Nephron progenitor cell (in vitro differentiated cells): ENCODE data around the gene DNAJB13.

Experiments
- DNase-seq: peaks from one replicate; pipeline ENCODE4 v3.0.0; 2021
- H3K27ac Mint-ChIP-seq: 2 replicates; pipeline ENCODE4 v1.8.0; 2021; ENCODE audit warnings: mild to moderate bottlenecking, moderate library complexity, mixed read lengths
- H3K27me3 Mint-ChIP-seq: 2 replicates; pipeline ENCODE4 v1.8.0; 2021; ENCODE audit warnings: mild to moderate bottlenecking, low read depth, mixed read lengths; ENCODE audit not compliant: poor library complexity
- H3K36me3 Mint-ChIP-seq: 2 replicates; pipeline ENCODE4 v1.8.0; 2021; ENCODE audit warnings: low read depth, mixed read lengths
- H3K4me1 Mint-ChIP-seq: 2 replicates; pipeline ENCODE4 v1.8.0; 2021; ENCODE audit warnings: mixed read lengths
- H3K4me3 Mint-ChIP-seq: 2 replicates; pipeline ENCODE4 v1.8.0; 2021; ENCODE audit warnings: mild to moderate bottlenecking, moderate library complexity, mixed read lengths
- H3K9me3 Mint-ChIP-seq: 2 replicates; pipeline ENCODE4 v1.8.0; 2021; ENCODE audit warnings: mild to moderate bottlenecking, moderate library complexity, mixed read lengths
- TF ChIP-seq, protein P1 (sequence below): fragments of 200-600 bp; sonication (generic); IDR thresholded peaks from 2 replicates; pipeline ENCODE4 v1.5.0; 2021; ENCODE audit warnings: antibody characterized with exemption

Gene DNAJB13

DNA sequence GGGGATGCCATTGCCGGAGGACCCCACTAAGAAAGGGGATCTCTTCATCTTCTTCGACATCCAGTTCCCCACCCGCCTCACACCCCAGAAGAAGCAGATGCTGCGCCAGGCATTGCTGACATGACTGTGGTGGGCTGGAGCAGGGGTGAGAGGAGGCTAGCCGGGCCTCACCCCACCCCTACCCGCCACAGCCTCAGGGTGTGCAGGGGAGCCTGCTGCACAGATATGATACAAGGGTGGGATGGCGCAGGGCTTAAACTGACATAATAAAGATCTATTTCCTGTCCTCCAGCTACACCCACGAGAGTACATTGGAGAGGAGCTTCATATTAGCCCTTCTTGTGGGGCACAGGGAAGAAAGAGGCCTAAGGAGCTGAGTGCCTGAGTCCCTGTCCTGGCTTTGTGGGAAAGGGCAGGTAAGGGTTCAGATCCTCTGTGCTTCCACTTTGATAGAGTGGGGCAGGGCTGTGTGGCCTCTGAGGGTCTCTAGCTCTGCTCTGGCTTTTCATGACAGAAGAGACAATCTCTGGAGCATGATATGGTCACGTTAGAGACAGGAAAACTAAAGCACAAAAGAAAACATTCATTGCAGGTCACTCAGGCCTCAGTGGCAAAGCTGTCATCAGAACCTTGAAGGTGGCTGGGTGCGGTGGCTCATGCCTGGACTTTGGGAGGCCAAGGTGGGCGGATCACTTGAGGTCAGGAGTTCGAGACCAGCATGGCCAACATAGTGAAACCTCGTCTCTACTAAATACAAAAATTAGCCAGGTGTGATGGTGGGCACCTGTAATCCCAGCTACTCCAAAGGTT, 19.4 kb downstream of the DNAJB13 start:
- TF ChIP-seq, protein P1, sequence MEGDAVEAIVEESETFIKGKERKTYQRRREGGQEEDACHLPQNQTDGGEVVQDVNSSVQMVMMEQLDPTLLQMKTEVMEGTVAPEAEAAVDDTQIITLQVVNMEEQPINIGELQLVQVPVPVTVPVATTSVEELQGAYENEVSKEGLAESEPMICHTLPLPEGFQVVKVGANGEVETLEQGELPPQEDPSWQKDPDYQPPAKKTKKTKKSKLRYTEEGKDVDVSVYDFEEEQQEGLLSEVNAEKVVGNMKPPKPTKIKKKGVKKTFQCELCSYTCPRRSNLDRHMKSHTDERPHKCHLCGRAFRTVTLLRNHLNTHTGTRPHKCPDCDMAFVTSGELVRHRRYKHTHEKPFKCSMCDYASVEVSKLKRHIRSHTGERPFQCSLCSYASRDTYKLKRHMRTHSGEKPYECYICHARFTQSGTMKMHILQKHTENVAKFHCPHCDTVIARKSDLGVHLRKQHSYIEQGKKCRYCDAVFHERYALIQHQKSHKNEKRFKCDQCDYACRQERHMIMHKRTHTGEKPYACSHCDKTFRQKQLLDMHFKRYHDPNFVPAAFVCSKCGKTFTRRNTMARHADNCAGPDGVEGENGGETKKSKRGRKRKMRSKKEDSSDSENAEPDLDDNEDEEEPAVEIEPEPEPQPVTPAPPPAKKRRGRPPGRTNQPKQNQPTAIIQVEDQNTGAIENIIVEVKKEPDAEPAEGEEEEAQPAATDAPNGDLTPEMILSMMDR, result no peak
- Mint-ChIP-seq H3K36me3 (peaks cover 9% of the 10 kb centered on the region), H3K27ac (no peak overlapping the region), H3K4me3 (no peak overlapping the region), H3K9me3 (no peaks in the 10 kb centered on the region), H3K4me1 (peaks cover 7% of the 10 kb centered on the region), H3K27me3 (peaks cover 10% of the 10 kb centered on the region)
- no peak for DNase-seq

DNA sequence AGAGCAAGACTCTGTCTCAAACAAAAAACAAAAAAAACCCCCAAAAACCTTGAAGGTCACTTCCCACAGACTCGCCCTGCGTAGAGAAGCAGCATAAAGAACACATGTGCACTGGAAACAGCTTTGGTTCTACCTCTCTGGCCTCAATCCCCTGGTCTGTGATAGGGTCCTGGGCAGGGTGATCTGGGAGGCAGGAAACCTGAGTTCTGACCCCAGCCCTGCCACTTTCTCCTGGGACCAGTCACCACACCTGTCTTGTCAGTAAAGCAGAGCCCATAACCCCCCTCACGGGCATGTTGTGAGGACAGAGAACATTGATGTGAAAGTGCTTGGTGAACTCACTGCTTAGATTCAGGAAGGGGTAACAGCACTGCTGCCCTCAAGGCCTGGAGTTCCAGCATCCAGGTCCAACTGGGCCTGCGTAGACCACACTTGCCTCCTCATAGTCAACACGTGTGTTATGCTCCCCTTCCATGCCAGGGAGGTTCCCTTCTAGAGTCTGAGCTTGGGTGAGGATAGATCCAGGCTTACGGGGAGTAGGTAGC, 20.4 kb downstream of the DNAJB13 start:
- Mint-ChIP-seq H3K4me1 (peaks cover 9% of the 10 kb centered on the region), H3K36me3 (peaks cover 19% of the 10 kb centered on the region), H3K9me3 (no peaks in the 10 kb centered on the region), H3K27ac (no peak overlapping the region), H3K4me3 (no peak overlapping the region), H3K27me3 (peaks cover 10% of the 10 kb centered on the region)
- DNase-seq, result no peak
- TF ChIP-seq, protein P1, result no peak

DNA sequence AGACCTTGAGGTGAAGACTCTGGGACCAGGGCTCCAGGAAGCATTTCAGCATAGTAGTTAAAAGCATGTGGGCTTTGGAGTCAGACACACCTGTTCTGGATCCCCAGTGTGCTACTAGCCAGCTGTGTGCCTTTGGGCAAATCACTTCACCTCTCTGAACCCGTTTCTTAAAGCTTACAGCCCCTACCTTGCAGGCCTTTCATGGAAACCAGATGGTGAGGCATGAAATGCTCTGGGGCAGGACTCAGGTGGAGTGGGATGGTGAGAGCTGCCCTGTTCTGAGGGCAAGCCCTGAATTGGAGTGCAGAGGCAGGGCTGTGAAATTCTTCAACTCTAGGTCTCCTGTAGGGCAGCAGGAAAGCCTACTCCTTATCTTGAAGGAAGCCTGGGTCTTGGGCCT, 21.4 kb downstream of the DNAJB13 start:
- H3K36me3 Mint-ChIP-seq, result peaks cover 28% of the 10 kb centered on the region
- no peak for DNase-seq
- TF ChIP-seq, protein P1, result no peak

DNA sequence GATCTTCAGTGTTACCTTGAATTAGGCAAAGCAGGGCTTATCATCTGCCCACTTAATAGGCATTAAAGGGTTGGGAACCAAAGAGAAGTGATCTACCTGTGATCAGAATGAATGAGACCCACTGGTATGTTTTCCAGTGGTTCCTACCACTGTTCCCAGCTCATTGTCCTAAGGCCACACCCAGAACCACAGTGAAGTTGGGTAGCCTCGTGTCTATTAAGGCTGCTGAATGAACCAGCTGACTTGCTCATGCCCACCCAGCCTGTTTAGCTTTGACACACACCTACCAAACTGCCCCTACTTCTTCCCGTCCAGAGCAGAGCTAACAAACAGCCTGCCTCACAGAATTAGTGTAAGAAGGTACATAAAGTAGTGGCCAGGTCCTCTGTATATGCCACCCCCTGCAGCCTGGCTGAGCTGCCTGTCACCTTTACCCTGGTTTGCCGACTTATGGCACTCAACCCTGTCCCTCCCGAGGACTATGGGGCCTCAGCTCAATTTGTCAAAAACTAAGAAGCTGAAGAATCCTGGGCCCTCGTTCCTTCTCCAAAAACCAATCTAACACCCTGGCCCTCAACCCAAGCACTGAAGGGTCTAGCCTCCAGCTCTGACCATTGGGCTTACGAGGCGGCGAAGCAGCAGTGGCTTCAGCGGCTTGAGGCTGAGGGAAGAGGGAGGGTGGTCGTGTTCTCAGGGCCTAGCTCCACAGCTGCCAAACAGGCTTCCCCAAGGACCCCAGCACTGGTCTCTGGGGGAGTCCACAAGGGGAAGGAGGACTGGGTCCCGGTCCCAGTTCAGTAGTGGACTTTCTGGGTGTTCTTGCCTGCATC, 22.0 kb downstream of the DNAJB13 start:
- no peak for DNase-seq
- TF ChIP-seq, protein P1, result no peak
- H3K27ac Mint-ChIP-seq, result peak overlapping the region; percentile 72
- no peak overlapping the region for H3K4me3 Mint-ChIP-seq
- no peaks in the 10 kb centered on the region for H3K9me3 Mint-ChIP-seq
- peaks cover 9% of the 10 kb centered on the region for H3K4me1 Mint-ChIP-seq
- peaks cover 34% of the 10 kb centered on the region for H3K36me3 Mint-ChIP-seq
- peaks cover 6% of the 10 kb centered on the region for H3K27me3 Mint-ChIP-seq

More for the DNA sequence above, 21.4 kb downstream of the DNAJB13 start:
- Mint-ChIP-seq H3K9me3 (no peaks in the 10 kb centered on the region), H3K4me3 (no peak overlapping the region), H3K27me3 (peaks cover 10% of the 10 kb centered on the region), H3K27ac (no peak overlapping the region), H3K4me1 (peaks cover 9% of the 10 kb centered on the region)

DNA sequence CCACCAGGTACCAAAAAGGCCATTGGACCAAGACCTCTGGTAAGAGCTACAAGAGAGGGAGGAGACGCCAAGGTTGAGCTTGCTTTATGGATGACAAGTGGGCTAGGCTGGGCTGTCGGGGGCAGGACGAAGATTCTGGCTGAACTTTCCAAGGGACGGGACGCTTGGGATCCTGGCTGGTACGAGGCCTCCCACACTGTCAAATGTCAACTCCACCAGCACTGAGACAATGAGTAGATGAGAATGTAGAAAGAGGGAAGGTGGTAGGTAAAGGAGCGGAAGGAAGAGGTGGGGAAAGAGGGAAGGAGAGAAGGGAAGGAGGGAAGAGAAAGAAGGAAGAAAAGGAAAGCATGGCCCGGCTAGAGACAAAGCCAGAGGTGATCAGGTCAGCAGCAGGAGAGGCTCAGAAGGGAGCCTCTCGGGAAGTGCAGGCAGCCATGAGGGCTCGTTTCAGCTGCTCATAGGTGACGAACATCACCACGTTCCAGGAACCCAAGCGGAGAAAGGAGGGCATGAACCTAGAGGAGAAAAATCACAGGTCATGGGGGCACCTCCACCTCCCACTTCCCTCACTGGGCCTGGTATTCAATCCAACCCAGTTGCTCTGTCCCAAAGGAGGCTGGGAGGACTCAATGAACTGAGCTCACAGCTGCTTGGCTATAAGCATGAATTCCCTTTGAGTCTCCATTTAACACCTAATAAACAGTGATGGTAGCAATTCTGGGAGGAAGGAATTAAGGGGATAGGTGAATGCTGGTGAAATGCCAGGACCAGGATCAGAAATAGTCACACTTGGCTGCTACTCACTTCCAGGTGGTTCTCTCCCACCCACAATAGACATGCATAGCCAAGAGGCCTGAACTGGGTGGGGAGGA, 24.0 kb downstream of the DNAJB13 start:
- TF ChIP-seq, protein P1, result no peak
- DNase-seq, result no peak
- H3K36me3 Mint-ChIP-seq, result peaks cover 49% of the 10 kb centered on the region
- H3K4me1 Mint-ChIP-seq, result peaks cover 18% of the 10 kb centered on the region
- no peak overlapping the region for H3K27ac Mint-ChIP-seq
- no peak overlapping the region for H3K4me3 Mint-ChIP-seq
- H3K9me3 Mint-ChIP-seq, result no peaks in the 10 kb centered on the region
- peaks cover 4% of the 10 kb centered on the region for H3K27me3 Mint-ChIP-seq
